ENCODE measurements around the gene HNRNPA3.
"Not testable (repeated sequence)": the region's sequence is repeated elsewhere in the genome, so short reads cannot be mapped to it uniquely, and the experiment has no call there.

The HNRNPA3 gene

DNA sequence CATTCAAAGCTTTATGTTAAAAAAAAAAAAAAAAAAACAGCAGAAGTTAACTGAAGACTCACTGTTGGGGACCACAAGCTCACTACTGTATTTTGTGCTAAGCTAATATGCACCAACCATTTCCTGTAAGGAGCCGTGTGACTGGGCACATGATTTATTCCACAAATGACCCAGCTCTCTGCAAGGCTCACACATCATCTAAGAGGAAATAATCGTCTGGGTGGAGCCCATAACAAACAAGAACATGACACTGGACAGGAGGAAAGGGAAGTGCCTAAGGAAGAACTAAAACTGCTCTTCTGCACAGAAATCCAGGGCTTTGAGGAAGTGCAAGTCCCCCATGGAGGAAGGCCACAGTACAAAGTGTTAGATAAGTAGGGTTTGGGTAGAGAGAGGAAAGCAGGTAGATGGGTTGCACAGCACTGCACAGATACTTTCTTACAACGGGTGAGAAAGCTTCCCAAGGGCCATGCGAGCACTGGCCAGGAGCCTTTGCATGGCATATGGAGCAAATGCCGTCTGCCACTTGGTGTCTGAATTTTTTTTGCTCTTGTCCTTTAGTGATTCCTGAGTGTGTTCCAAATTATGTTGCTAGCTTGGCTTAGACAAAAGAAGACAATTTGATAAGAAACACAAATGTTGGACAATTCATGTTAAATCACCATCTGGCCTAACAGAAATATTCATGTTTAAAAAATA is 27.5 kb downstream of the HNRNPA3 start:
- Mint-ChIP-seq H3K27me3 (no peaks in the 10 kb centered on the region), H3K4me1 (peaks cover 76% of the 10 kb centered on the region), H3K4me3 (peak overlapping the region; percentile 6 to 58), H3K9me3 (no peaks in the 10 kb centered on the region), H3K27ac (peak overlapping the region in 1 of 2 donors; percentile 86)
- no peak for DNase-seq
- peak; percentile 91 for ATAC-seq

DNA sequence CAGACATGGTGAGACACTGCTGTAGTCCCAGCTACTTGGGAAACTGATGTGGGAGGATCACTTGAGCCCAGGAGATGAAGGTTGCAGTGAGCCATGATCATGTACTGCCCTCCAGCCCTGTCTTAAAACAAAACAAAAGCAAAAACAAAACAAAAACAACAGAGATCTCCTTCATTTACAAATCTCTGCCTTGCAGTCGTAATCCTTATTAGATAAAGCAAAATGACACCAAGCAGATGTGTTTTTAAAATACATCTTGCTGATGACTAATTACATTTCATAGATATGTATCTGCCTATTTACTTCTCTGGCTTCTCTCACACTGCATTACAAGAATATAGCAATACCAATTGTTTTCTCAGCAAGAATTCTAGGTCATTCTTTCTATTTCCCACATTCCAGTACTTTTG is 29.1 kb downstream of the HNRNPA3 start:
- no peak for DNase-seq
- peak overlapping the region; percentile 76 to 79 for H3K27ac Mint-ChIP-seq
- no peaks in the 10 kb centered on the region for H3K27me3 Mint-ChIP-seq
- peaks cover 81% of the 10 kb centered on the region for H3K4me1 Mint-ChIP-seq
- H3K9me3 Mint-ChIP-seq = no peaks in the 10 kb centered on the region
- ATAC-seq = no peak
- H3K4me3 Mint-ChIP-seq = peak overlapping the region; percentile 62 to 68

DNA sequence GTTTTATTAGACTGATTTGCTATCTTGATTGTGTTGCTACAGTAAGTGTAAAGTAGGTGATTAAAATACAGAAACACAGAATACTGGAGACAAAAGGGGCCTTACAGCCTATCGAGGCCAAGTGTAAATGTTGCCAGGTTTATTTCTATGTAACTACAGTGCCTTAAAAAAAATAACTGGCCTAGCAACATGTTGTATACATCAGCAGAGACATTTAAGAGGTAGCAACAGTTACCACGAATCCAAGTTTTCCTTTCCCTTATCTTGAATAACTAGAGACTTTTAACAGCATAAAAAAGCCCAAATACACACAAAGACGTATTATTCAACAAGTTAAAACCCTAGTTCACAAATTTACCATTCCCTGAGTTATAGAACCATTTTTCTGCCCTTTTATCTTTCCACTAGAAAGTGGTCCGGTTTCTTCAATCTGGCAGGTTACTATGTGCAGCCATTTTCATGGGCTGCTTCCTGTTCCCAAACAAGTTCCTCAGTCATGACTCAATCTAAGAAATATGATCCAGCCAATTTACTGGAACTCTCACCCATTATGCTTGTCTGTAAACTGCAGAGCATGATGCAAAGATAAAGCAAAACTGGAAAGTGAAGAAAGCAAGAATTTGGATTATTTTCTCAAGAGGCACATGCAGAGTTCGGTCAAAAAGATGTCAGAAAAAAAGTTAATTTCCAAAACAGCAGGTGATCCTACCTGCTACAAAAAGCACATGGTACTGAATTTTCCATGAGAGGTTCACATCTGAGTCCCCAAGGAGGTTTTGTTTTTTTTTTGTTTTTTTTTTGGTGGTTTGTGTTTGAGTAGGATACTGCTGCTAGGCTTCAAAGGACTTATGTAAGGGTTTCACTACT is 29.8 kb downstream of the HNRNPA3 start:
- no peaks in the 10 kb centered on the region for H3K27me3 Mint-ChIP-seq
- DNase-seq (no peak), ATAC-seq (no peak)
- H3K9me3 Mint-ChIP-seq = no peaks in the 10 kb centered on the region
- H3K27ac Mint-ChIP-seq = peak overlapping the region; percentile 76 to 85
- H3K4me3 Mint-ChIP-seq = peak overlapping the region; percentile 33 to 68
- H3K4me1 Mint-ChIP-seq = peaks cover 87% of the 10 kb centered on the region

DNA sequence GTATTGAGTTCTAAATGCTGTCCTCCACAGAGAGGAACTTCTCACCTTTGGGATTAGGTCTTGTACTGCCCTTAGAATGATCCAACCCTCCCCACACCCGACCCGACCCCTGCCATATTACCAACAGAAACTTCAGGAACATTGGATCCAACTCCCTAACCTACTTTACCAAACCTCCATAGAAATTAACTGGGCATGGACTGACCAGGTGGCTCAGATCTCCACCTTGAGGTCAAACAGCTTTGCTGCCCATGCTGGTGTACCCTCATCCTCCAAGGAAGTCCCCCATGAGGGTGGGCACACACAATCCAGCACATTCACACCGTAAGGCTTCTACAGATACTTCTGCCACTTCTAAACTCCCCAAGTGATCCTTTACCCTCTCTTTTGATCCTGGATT is 30.5 kb downstream of the HNRNPA3 start:
- Mint-ChIP-seq H3K27me3 (no peaks in the 10 kb centered on the region), H3K27ac (peak overlapping the region; percentile 76 to 85), H3K4me1 (peaks cover 92% of the 10 kb centered on the region), H3K4me3 (peak overlapping the region; percentile 21 to 33), H3K9me3 (no peaks in the 10 kb centered on the region)
- ATAC-seq (no peak), DNase-seq (no peak)

DNA sequence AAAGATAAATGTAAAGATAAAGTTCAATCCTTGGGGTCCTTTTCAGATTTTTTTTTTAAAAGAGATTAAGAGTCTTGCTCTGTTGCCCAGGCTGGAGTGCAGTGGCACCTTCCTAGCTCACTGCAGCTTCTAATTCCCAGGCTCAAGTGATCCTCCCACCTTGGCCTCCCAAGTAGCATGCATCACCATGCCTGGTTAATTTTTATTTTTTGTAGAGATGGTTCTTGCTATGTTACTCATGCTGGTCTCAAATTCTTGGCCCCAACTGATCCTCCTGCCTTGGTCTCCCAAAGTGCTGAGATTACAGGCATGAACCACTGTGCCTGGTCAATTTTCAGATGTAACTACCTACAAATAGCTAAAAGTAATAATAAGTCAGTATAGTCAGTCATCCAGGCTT is 30.9 kb downstream of the HNRNPA3 start:
- no peaks in the 10 kb centered on the region for H3K27me3 Mint-ChIP-seq
- H3K4me3 Mint-ChIP-seq = peak overlapping the region; percentile 21 to 33
- ATAC-seq (no peak), DNase-seq (no peak)
- H3K9me3 Mint-ChIP-seq = no peaks in the 10 kb centered on the region
- peak overlapping the region; percentile 76 to 85 for H3K27ac Mint-ChIP-seq
- H3K4me1 Mint-ChIP-seq = peaks cover 92% of the 10 kb centered on the region

DNA sequence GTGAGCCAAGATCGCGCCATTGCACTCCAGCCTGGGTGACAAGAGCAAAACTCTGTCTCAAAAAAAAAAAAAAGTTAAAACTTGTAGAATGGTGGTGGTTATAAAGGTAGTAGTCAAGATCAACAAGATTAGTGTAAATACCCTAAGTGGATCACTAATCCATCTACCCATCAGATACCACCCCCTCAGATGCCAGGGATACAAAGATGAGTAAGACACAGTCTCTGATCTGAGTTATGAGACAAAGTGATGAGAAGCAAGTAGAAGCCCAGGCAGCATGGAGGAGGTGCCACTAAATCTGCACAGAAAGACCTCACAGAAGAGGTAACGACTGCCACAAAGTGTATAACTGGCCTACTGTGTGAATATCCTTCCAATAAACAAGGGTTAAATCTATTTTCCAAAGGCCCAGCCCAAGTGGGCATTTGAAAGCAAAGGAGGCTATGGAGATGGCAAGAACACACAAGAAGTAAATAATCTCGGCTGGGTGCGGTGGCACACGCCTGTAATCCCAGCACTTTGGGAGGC is 31.7 kb downstream of the HNRNPA3 start:
- H3K4me3 Mint-ChIP-seq = peak overlapping the region in 1 of 2 donors; percentile 38
- H3K27me3 Mint-ChIP-seq = no peaks in the 10 kb centered on the region
- DNase-seq = no peak
- H3K4me1 Mint-ChIP-seq = peaks cover 92% of the 10 kb centered on the region
- ATAC-seq = peak; percentile 70
- no peaks in the 10 kb centered on the region for H3K9me3 Mint-ChIP-seq
- no peak overlapping the region for H3K27ac Mint-ChIP-seq

DNA sequence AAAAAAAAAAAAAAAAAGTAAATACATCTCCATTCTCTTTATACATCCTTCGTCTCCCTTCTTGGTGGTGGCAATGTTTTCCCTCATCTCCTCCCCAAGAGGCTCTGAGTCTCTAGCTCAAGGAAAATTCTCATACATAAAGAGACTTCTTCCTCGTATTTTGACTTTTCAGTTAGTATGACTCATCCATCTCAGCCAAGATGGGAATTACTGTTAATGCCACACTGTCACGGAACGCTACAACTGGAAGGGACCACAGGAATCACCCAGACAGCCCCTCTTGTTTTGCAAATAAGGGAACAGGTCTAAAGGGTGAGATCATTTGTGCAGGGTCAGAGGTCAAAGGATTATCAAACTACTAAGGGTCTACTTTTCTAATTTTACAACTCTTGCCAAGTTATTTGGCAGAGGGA is 32.4 kb downstream of the HNRNPA3 start:
- no peaks in the 10 kb centered on the region for H3K9me3 Mint-ChIP-seq
- H3K27ac Mint-ChIP-seq = no peak overlapping the region
- ATAC-seq = no peak
- no peaks in the 10 kb centered on the region for H3K27me3 Mint-ChIP-seq
- peaks cover 87% of the 10 kb centered on the region for H3K4me1 Mint-ChIP-seq
- H3K4me3 Mint-ChIP-seq = peak overlapping the region in 1 of 2 donors; percentile 0
- DNase-seq = no peak

DNA sequence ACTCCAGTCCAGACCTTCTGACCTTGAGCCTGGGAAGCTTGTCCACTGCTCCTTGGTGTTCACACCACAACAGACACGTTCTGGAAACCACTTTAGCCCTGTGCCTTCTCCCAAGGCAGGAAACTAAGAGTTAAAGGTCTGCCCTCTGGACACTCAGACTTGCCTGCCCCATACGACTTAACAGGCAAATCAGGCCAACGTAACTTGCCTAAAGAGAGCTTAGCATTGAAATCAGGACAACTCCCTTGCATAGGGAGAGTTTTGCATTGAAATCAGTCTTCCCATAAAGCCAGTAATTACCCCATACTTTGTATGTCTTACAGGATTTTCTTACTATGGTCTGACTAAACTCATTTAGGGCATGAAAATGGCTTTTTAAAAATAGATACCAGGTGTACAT is 33.4 kb downstream of the HNRNPA3 start:
- no peak for ATAC-seq
- DNase-seq = no peak
- Mint-ChIP-seq H3K4me3 (no peak overlapping the region), H3K27me3 (no peaks in the 10 kb centered on the region), H3K27ac (no peak overlapping the region), H3K4me1 (peaks cover 86% of the 10 kb centered on the region), H3K9me3 (no peaks in the 10 kb centered on the region)

DNA sequence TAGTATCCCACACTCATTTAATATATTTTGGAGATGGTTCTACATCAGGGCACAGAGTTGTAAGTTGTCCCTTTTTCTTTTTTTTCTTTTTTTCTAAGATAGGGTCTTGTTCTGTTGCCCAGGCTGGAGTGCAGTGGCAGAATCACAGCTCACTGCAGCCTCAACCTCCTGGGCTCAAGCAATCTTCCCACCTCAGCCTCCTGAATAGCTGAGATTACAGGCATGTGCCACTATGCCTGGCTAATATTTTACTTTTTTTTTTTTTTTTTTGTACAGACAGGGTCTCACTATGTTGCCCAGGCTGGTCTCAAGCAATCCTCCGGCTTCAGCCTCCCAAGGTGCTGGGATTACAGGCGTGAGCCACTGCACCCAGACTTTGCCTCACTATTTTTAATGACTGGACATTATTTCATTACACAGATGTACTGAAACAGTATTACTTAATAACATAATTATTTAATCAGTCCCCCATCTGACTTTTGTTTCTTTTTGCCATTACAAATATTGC is 34.0 kb downstream of the HNRNPA3 start:
- H3K4me3 Mint-ChIP-seq, H3K27me3 Mint-ChIP-seq, ATAC-seq, DNase-seq, H3K9me3 Mint-ChIP-seq: not testable (repeated sequence)
- H3K27ac Mint-ChIP-seq = peak overlapping the region in 1 of 2 donors; percentile 53
- peaks cover 86% of the 10 kb centered on the region for H3K4me1 Mint-ChIP-seq

DNA sequence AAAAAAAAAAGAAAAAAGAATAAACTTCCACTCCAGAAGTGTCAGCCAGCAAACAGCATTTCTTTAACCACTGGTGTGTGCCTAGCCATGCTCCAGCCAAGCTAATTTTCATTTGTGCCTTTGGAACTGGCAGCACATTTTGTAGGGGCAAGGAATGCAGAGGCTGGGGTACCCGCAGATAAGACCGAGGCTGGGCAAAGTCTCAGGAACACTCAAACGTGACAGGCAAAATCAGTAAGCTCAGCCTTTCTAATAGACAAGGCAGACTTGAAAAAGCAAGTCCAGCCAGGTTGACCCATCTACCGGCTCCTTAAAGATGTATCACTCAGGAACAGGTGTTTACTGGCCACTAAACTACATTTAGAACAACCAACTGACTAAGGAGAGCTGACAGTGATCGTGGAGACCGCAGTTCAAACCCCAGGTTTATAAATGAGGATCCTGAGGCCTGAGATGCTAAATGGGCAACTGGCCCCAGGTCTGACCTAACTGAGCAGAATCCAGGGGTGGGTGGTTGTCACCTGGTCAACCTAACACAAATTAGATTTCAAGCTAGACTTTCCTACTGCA is 35.2 kb downstream of the HNRNPA3 start:
- no peaks in the 10 kb centered on the region for H3K9me3 Mint-ChIP-seq
- H3K27me3 Mint-ChIP-seq = no peaks in the 10 kb centered on the region
- peaks cover 86% of the 10 kb centered on the region for H3K4me1 Mint-ChIP-seq
- DNase-seq (no peak), ATAC-seq (no peak)
- no peak overlapping the region for H3K4me3 Mint-ChIP-seq
- H3K27ac Mint-ChIP-seq = no peak overlapping the region

DNA sequence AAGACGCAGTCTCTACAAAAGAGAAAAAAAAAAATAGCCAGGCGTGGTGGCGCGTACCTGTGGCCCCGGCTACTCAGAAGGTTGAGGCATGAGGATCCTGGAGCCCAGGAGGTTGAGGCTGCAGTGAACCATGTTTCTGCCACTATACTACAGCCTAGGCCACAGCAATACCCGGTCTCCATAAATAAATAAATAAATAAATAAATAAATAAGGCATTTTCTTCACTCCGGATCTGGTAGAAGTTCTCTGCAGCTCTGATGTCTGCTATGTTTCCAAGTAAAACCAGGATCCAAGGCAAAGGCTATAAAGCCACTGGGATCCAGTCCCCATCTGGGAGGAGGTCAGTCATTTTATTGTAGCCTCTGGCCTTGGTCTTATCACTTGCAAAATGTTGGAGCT is 36.4 kb downstream of the HNRNPA3 start:
- Mint-ChIP-seq H3K27ac (peak overlapping the region in 1 of 2 donors; percentile 93), H3K4me1 (peaks cover 86% of the 10 kb centered on the region), H3K9me3 (no peaks in the 10 kb centered on the region), H3K4me3 (no peak overlapping the region), H3K27me3 (no peaks in the 10 kb centered on the region)
- no peak for ATAC-seq
- no peak for DNase-seq

DNA sequence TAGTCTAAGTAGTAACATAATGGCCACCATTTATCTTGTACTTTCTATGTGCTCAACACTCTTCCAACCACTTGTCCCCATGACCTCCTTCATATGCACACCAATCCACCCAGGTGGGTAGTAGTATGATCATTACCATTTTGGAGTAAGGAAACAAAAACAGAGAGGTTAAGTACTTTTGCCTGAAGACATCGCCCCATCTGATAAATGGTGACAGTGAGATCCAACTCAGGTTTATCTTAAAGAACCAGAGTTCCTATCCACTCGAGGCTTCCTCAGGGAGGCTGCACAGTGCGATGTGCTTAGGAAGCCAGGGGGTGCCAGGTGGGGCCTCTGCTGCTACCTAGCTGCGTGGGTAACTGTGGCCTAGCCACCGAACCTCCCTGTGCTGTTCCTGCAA is 37.9 kb downstream of the HNRNPA3 start:
- no peak for DNase-seq
- no peak for ATAC-seq
- no peak overlapping the region for H3K4me3 Mint-ChIP-seq
- H3K4me1 Mint-ChIP-seq = peaks cover 86% of the 10 kb centered on the region
- no peaks in the 10 kb centered on the region for H3K9me3 Mint-ChIP-seq
- no peak overlapping the region for H3K27ac Mint-ChIP-seq
- no peaks in the 10 kb centered on the region for H3K27me3 Mint-ChIP-seq

DNA sequence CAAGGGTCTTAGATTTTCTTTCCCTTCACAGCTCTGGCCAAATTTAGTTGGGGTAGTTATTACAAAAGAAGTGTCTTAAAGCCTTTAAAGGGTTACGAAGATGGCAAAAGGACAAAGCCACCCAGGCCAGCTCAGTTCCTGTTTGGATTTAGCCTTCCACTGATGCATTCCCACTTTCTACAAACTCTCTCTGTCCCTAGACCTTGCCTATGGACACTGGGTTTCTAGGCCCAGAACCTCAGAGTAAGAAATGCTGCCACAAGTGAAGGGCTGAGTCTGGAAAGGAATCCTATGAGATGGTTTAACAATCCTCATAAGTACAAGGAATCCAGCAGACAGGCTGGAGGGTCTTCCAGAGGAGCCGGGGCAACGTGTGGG is 38.6 kb downstream of the HNRNPA3 start:
- peaks cover 86% of the 10 kb centered on the region for H3K4me1 Mint-ChIP-seq
- DNase-seq (no peak), ATAC-seq (no peak)
- peak overlapping the region; percentile 42 to 61 for H3K4me3 Mint-ChIP-seq
- no peaks in the 10 kb centered on the region for H3K9me3 Mint-ChIP-seq
- H3K27ac Mint-ChIP-seq = peak overlapping the region; percentile 94 to 96
- H3K27me3 Mint-ChIP-seq = no peaks in the 10 kb centered on the region

DNA sequence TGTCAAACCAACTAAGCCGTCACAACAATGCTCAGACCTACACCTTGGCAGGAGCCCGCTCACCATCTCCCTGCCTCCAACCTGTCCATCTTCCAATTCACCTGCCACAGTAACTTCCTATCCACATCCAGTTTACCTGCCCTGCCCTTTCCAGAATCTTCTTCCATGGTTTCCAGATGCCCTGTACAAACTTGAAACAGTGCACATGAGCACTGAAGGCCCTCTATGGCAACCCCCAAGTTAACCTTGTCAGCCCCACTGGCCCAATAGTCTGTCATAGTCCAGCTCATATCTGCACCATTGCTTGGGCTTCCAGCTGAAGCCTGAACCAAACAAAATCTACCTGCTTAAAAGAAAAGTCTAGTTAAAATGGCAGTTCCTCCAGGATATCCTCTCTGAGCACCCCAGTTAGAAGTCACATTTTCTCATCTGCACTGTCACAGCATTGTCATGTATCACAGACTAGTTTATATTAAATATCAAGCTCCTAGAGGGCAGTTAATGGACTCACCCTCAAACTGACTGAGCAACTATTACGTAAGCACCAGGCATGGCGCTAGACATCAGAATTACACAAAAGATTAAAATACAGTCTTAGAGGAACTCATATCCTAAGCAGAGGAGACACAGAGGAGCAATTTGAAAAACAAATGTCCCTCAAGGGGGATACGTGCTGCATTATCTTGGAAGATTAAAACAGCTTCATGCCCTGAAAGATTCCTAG is 40.4 kb downstream of the HNRNPA3 start:
- peaks cover 90% of the 10 kb centered on the region for H3K4me1 Mint-ChIP-seq
- no peak for DNase-seq
- H3K4me3 Mint-ChIP-seq = peak overlapping the region; percentile 58 to 63
- H3K27me3 Mint-ChIP-seq = no peaks in the 10 kb centered on the region
- peak overlapping the region; percentile 92 to 94 for H3K27ac Mint-ChIP-seq
- no peak for ATAC-seq
- peaks cover 0 to 1% of the 10 kb centered on the region in 2 donors for H3K9me3 Mint-ChIP-seq

DNA sequence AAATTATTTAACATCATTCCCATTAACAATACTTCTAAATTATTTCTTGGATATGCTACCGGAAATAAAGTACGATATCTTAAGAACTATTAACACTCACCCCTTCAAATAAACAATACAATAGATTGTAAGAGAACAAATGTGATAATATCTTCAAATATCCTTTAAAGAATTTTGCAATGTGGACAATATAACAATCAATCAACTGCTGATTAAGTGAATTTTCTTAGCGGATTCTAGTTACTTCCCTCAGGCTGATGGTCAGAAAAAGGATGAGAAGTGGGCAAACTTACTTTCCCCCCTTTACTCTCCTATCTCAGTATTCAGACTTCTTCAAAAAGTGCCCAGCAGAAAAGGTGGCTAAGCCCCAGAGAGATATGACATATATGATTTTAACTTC is 41.1 kb downstream of the HNRNPA3 start:
- Mint-ChIP-seq H3K9me3 (peaks cover 0 to 7% of the 10 kb centered on the region in 2 donors), H3K27ac (no peak overlapping the region), H3K4me1 (peaks cover 90% of the 10 kb centered on the region), H3K27me3 (no peaks in the 10 kb centered on the region), H3K4me3 (peak overlapping the region in 1 of 2 donors; percentile 5)
- ATAC-seq (no peak), DNase-seq (no peak)

All from stimulated activated naive CD8-positive, alpha-beta T cell treated with anti-CD3 and anti-CD28 coated beads, Interleukin-15, amount 100 ng/mL, for 72 hours (primary cell).